Testis (tissue), 2 donors: ENCODE measurements around the gene DDX11.
"Not testable (repeated sequence)": the region's sequence is repeated elsewhere in the genome, so short reads cannot be mapped to it uniquely, and the experiment has no call there.

Experiments used
- POLR2A ChIP-seq: fragments of 450-650 bp; IDR thresholded peaks from one replicate; pipeline ENCODE4 v1.6.1; 2017; ENCODE audit warnings: antibody characterized with exemption, mild to moderate bottlenecking, moderate library complexity
- TF ChIP-seq, protein P1 (sequence below), 3 experiments: fragments of 450-650 bp in 2 of 3; fragments of 200-600 bp in 1 of 3; sonication (generic) in 1 of 3; IDR thresholded peaks; one replicate each; pipeline ENCODE4 v1.5.1; 2016 to 2019; ENCODE audit warnings: antibody characterized with exemption in 3 of 3, mild to moderate bottlenecking in 2 of 3, moderate library complexity in 1 of 3

DNA sequence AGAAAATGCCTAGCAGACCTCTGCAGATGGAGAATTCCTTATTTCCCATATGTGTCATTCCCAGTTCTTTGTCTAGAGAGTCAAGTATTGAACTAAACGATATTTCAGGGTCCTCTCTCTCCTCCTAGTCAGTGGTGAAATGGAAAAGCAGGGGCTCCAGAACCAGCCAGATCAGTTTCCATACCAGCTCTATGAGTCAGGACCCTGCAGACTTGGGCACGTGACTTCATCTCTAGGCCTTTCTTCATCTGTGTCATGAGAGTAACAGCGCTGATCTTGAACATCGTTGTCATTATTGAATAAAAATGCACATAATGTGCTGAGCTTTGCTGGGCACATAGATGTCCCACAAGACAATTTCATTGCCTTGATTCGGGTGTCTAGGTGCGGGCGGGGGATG lies 23.1 kb upstream of the DDX11 start:
- TF ChIP-seq, protein P1, sequence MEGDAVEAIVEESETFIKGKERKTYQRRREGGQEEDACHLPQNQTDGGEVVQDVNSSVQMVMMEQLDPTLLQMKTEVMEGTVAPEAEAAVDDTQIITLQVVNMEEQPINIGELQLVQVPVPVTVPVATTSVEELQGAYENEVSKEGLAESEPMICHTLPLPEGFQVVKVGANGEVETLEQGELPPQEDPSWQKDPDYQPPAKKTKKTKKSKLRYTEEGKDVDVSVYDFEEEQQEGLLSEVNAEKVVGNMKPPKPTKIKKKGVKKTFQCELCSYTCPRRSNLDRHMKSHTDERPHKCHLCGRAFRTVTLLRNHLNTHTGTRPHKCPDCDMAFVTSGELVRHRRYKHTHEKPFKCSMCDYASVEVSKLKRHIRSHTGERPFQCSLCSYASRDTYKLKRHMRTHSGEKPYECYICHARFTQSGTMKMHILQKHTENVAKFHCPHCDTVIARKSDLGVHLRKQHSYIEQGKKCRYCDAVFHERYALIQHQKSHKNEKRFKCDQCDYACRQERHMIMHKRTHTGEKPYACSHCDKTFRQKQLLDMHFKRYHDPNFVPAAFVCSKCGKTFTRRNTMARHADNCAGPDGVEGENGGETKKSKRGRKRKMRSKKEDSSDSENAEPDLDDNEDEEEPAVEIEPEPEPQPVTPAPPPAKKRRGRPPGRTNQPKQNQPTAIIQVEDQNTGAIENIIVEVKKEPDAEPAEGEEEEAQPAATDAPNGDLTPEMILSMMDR (IDR thresholded peaks at IDR 0.05), result not testable (repeated sequence)
- TF ChIP-seq POLR2A, result not testable (repeated sequence)
